ENCODE results near the gene OSBPL8.

DNA sequence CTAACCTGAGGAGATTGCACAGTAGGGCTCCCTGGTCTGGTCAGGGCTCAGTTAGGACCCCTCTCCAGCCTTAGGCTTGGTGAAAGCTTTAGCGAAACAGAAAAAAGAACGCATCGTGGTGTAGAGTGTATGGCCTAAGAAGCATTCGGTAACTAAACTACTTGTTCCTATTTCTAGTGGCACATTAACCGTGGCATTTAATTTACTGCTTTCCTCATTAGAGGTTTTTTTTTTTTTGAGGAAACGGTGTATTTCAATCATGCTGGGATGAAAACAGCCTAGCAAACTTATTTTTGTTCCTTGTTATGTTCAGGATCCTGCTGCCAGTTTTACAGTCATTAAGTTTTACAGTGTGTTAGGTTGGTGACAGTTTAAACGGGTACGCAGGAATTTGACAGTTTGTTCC, 518 bp upstream of the OSBPL8 start:
- TF ChIP-seq MAZ (CRISPR knock-in tag; conservative IDR thresholded peaks at IDR 0.05 in 1 of 2, IDR thresholded peaks at IDR 0.05 in 1 of 2) (no peak), YY1 (IDR thresholded peaks at IDR 0.05; ENCODE audit: borderline replicate concordance in 1 of 3, control insufficient read depth in 1 of 3, extremely low read depth in 1 of 3, insufficient read depth in 3 of 3, insufficient read length in 1 of 3, insufficient replicate concordance in 2 of 3, low read depth in 1 of 3, low read length in 2 of 3) (no peak), YBX1 (IDR thresholded peaks at IDR 0.05) (no peak), CBX8 (IDR thresholded peaks at IDR 0.05; ENCODE audit: borderline replicate concordance, extremely low read depth, low read depth, low read length, poor library complexity, severe bottlenecking) (no peak), MBD2 (IDR thresholded peaks at IDR 0.05; ENCODE audit: borderline replicate concordance, low read depth) (no peak), POLR2A (conservative IDR thresholded peaks at IDR 0.05) (no peak)
- TF ChIP-seq, protein P1, sequence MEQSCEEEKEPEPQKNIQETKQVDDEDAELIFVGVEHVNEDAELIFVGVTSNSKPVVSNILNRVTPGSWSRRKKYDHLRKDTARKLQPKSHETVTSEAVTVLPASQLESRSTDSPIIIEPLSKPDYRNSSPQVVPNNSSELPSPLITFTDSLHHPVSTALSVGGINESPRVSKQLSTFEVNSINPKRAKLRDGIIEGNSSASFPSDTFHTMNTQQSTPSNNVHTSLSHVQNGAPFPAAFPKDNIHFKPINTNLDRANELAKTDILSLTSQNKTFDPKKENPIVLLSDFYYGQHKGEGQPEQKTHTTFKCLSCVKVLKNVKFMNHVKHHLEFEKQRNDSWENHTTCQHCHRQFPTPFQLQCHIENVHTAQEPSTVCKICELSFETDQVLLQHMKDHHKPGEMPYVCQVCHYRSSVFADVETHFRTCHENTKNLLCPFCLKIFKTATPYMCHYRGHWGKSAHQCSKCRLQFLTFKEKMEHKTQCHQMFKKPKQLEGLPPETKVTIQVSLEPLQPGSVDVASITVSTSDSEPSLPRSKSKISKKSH (CRISPR knock-in tag; IDR thresholded peaks at IDR 0.05) = no peak
- TF ChIP-seq, protein P2, sequence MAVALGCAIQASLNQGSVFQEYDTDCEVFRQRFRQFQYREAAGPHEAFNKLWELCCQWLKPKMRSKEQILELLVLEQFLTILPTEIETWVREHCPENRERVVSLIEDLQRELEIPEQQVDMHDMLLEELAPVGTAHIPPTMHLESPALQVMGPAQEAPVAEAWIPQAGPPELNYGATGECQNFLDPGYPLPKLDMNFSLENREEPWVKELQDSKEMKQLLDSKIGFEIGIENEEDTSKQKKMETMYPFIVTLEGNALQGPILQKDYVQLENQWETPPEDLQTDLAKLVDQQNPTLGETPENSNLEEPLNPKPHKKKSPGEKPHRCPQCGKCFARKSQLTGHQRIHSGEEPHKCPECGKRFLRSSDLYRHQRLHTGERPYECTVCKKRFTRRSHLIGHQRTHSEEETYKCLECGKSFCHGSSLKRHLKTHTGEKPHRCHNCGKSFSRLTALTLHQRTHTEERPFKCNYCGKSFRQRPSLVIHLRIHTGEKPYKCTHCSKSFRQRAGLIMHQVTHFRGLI (CRISPR knock-in tag; IDR thresholded peaks at IDR 0.05) = no peak
- TF ChIP-seq, protein P3, sequence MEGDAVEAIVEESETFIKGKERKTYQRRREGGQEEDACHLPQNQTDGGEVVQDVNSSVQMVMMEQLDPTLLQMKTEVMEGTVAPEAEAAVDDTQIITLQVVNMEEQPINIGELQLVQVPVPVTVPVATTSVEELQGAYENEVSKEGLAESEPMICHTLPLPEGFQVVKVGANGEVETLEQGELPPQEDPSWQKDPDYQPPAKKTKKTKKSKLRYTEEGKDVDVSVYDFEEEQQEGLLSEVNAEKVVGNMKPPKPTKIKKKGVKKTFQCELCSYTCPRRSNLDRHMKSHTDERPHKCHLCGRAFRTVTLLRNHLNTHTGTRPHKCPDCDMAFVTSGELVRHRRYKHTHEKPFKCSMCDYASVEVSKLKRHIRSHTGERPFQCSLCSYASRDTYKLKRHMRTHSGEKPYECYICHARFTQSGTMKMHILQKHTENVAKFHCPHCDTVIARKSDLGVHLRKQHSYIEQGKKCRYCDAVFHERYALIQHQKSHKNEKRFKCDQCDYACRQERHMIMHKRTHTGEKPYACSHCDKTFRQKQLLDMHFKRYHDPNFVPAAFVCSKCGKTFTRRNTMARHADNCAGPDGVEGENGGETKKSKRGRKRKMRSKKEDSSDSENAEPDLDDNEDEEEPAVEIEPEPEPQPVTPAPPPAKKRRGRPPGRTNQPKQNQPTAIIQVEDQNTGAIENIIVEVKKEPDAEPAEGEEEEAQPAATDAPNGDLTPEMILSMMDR (IDR thresholded peaks at IDR 0.05 in 2 of 3, conservative IDR thresholded peaks at IDR 0.05 in 1 of 3; ENCODE audit: insufficient read depth in 2 of 3, low read depth in 1 of 3, low read length in 3 of 3) = no peak
- TF ChIP-seq, protein P4, sequence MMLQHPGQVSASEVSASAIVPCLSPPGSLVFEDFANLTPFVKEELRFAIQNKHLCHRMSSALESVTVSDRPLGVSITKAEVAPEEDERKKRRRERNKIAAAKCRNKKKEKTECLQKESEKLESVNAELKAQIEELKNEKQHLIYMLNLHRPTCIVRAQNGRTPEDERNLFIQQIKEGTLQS (IDR thresholded peaks at IDR 0.05) = no peak
- TF ChIP-seq, protein P4 (CRISPR knock-in tag; conservative IDR thresholded peaks at IDR 0.05) = no peak
